Karpas-422 (cell line): ENCODE results near the gene BSPRY. TPM values are rescaled to one million over a fixed set of nuclear protein-coding genes. Genes with fewer than 3 reads are reported as not detected.

Experiments
- DNase-seq: peaks from one replicate; pipeline ENCODE4 v3.0.0-alpha.2; 2015
- H2AFZ ChIP-seq: fragments of 200-600 bp; sonication (generic); 2 replicates; pipeline ENCODE4 v1.6.1; 2014; ENCODE audit warnings: antibody characterized with exemption, low read length, mixed read lengths
- H3K27ac ChIP-seq: fragments of 200-600 bp; sonication (generic); 2 replicates; pipeline ENCODE4 v1.5.1; 2014; ENCODE audit warnings: mild to moderate bottlenecking, low read length, moderate library complexity
- H3K27me3 ChIP-seq: fragments of 200-600 bp; sonication (generic); 2 replicates; pipeline ENCODE4 v1.6.1; 2014; ENCODE audit warnings: low read length, mixed read lengths
- H3K36me3 ChIP-seq: fragments of 200-600 bp; sonication (generic); 2 replicates; pipeline ENCODE4 v1.6.1; 2014; ENCODE audit warnings: low read length, mixed read lengths; ENCODE audit not compliant: insufficient read depth
- H3K4me1 ChIP-seq: fragments of 200-600 bp; sonication (generic); 2 replicates; pipeline ENCODE4 v1.6.1; 2014; ENCODE audit warnings: mild to moderate bottlenecking, low read length, mixed read lengths
- H3K4me2 ChIP-seq: fragments of 200-600 bp; sonication (generic); 2 replicates; pipeline ENCODE4 v1.6.1; 2014; ENCODE audit warnings: low read length, low read depth, mild to moderate bottlenecking; ENCODE audit not compliant: poor library complexity, severe bottlenecking
- H3K4me3 ChIP-seq: fragments of 200-600 bp; sonication (generic); 2 replicates; pipeline ENCODE4 v1.5.1; 2014; ENCODE audit warnings: mild to moderate bottlenecking, antibody characterized with exemption, low read length, mixed read lengths
- H3K79me2 ChIP-seq: fragments of 200-600 bp; sonication (generic); 2 replicates; pipeline ENCODE4 v1.6.1; 2014; ENCODE audit warnings: mild to moderate bottlenecking, low read length, mixed read lengths
- H3K9ac ChIP-seq: fragments of 200-600 bp; sonication (generic); 2 replicates; pipeline ENCODE4 v1.6.0; 2014; ENCODE audit warnings: low read length
- H3K9me2 ChIP-seq: fragments of 200-600 bp; sonication (generic), shearing (Covaris generic); replicated peaks from 2 replicates; pipeline ENCODE4 v1.6.0; 2014; ENCODE audit warnings: mild to moderate bottlenecking, low read length, moderate library complexity; ENCODE audit not compliant: insufficient read depth
- H3K9me3 ChIP-seq: fragments of 300-700, 200-600 bp; sonication (generic); 2 replicates; pipeline ENCODE4 v1.6.1; 2014; ENCODE audit warnings: low read length, mixed read lengths
- H4K20me1 ChIP-seq: fragments of 200-600 bp; sonication (generic); 2 replicates; pipeline ENCODE4 v1.6.1; 2014; ENCODE audit warnings: mild to moderate bottlenecking, antibody characterized with exemption, low read length, low read depth; ENCODE audit not compliant: insufficient read depth
- total RNA-seq: library from RNA; depleted of rRNA; stranded (reverse); fragments of >200 nt; shearing (Covaris generic); gene quantifications from 2 replicates; pipeline ENCODE4 v1.2.3, GENCODE V29; 2014; ENCODE audit warnings: low replicate concordance; rRNA removed

BSPRY gene
- not detected in 2 replicates for total RNA-seq

GRCh38 chr9:113349445-113350094 lies at the start of gene BSPRY:
TSS of gene BSPRY (plus strand) at chr9:113349541. CDS start at chr9:113349580, 39 bp downstream.
- no peaks in the 10 kb centered on the region for H4K20me1 ChIP-seq
- H3K27ac ChIP-seq = no peak within 1 kb of the TSS
- no peak within 1 kb of the TSS for H3K4me3 ChIP-seq
- no peaks in the 10 kb centered on the region for H3K36me3 ChIP-seq
- no peaks in the 10 kb centered on the region for H3K79me2 ChIP-seq
- no peak within 1 kb of the TSS for H2AFZ ChIP-seq
- no peak for DNase-seq
- no peaks in the 10 kb centered on the region for H3K9me3 ChIP-seq
- H3K9ac ChIP-seq = no peak within 1 kb of the TSS
- no peaks in the 10 kb centered on the region for H3K27me3 ChIP-seq
- no peaks in the 10 kb centered on the region for H3K9me2 ChIP-seq
- no peak within 1 kb of the TSS for H3K4me2 ChIP-seq
- H3K4me1 ChIP-seq = peaks cover 8% of the 10 kb centered on the region

GRCh38 chr9:113299800-113300292 lies 49.5 kb upstream of the BSPRY start:
- Histone ChIP-seq H3K4me3 (no peak overlapping the region), H3K9me2 (no peaks in the 10 kb centered on the region), H3K79me2 (no peaks in the 10 kb centered on the region), H4K20me1 (no peaks in the 10 kb centered on the region), H3K9ac (no peak overlapping the region), H2AFZ (no peak overlapping the region), H3K9me3 (no peaks in the 10 kb centered on the region), H3K27me3 (no peaks in the 10 kb centered on the region), H3K4me1 (no peaks in the 10 kb centered on the region), H3K27ac (no peak overlapping the region), H3K36me3 (no peaks in the 10 kb centered on the region), H3K4me2 (no peak overlapping the region)
- no peak for DNase-seq

GRCh38 chr9:113301548-113301947 lies 47.8 kb upstream of the BSPRY start:
- Histone ChIP-seq H3K27me3 (no peaks in the 10 kb centered on the region), H3K4me3 (no peak overlapping the region), H3K79me2 (no peaks in the 10 kb centered on the region), H4K20me1 (no peaks in the 10 kb centered on the region), H3K4me2 (no peak overlapping the region), H3K36me3 (no peaks in the 10 kb centered on the region), H3K9me2 (no peaks in the 10 kb centered on the region), H3K4me1 (no peaks in the 10 kb centered on the region), H3K9ac (no peak overlapping the region), H3K9me3 (no peaks in the 10 kb centered on the region), H3K27ac (no peak overlapping the region), H2AFZ (no peak overlapping the region)
- no peak for DNase-seq

DNA sequence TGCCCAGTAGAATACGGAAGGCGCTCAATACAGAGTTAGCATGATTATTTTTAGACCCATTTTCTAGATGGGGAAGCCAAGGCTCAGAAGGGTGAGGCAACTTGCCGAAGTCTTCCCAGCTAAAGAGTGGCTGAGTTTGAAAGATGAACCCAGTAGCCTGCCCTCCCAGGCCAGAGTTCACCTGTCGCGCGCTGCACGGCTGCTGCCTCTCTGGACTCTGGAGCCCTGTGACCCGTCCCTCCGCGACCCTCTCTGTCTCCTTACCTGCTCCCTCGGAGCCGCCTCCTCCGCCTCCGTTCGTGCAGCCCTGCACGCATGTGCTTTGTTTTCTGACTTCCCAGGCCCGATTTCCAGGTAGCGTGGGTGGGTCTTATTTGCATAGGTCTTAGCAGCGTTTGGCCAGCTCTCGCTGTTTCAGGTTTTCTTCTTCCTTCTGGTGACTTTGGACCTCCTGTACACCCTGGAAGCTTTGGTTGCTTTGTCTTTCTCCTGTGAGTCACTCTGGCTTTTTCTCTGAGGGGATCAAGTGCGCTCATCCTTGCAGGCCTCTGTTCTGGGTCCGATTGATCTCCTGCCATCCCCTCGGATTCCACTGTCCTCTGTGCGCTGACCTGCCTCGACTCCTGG lies 46.4 kb upstream of the BSPRY start, which contains the start of gene RNF183:
TSS of gene RNF183 (minus strand) at position 585 of the 627 bp plus-strand sequence. CDS start 5,192 bp downstream, outside the sequence.
- H4K20me1 ChIP-seq = no peaks in the 10 kb centered on the region
- H3K4me3 ChIP-seq = no peak within 1 kb of the TSS
- no peaks in the 10 kb centered on the region for H3K4me1 ChIP-seq
- H3K9me2 ChIP-seq = no peaks in the 10 kb centered on the region
- no peak for DNase-seq
- no peak within 1 kb of the TSS for H3K27ac ChIP-seq
- H3K9ac ChIP-seq = no peak within 1 kb of the TSS
- no peak within 1 kb of the TSS for H3K4me2 ChIP-seq
- no peaks in the 10 kb centered on the region for H3K36me3 ChIP-seq
- H2AFZ ChIP-seq = no peak within 1 kb of the TSS
- H3K9me3 ChIP-seq = no peaks in the 10 kb centered on the region
- H3K27me3 ChIP-seq = no peaks in the 10 kb centered on the region
- no peaks in the 10 kb centered on the region for H3K79me2 ChIP-seq

GRCh38 chr9:113306566-113306965 lies 42.8 kb upstream of the BSPRY start:
- DNase-seq = no peak

DNA sequence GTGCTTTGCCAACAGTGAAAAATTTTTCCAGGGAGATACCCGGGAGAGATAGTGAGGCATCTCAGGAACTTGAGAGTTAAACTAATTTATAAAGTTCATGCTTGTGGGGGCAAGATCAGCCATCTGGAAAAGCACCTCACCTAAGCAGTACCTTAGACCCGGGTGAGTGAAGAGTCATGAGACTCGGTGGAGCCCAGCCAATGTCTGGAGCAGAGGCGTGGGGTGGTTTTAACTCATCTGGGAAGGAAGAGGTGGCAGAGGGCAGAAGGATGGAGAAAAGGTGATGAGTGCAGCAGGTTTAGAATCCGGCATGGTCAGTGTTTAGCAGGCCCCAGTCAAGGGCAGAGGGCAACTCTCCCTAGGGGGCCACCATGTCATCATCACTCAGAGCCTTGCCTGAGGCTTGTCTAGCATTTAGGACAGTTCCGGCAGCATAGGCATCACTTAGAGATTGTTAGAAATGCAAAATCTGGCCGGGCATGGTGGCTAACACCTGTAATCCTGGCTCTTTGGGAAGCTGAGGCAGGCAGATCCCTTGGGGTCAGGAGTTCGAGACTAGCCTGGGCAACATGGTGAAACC lies 41.9 kb upstream of the BSPRY start:
- Histone ChIP-seq H3K27me3 (no peaks in the 10 kb centered on the region), H3K9me2 (no peaks in the 10 kb centered on the region), H2AFZ (no peak overlapping the region), H3K9ac (no peak overlapping the region), H3K36me3 (no peaks in the 10 kb centered on the region), H3K79me2 (no peaks in the 10 kb centered on the region), H4K20me1 (no peaks in the 10 kb centered on the region), H3K4me1 (no peaks in the 10 kb centered on the region), H3K27ac (no peak overlapping the region), H3K4me2 (no peak overlapping the region), H3K9me3 (no peaks in the 10 kb centered on the region), H3K4me3 (no peak overlapping the region)
- no peak for DNase-seq

More at GRCh38 chr9:113306566-113306965, 42.8 kb upstream of the BSPRY start:
- Histone ChIP-seq H3K36me3 (no peaks in the 10 kb centered on the region), H3K4me3 (no peak overlapping the region), H2AFZ (no peak overlapping the region), H3K27ac (no peak overlapping the region), H3K4me1 (no peaks in the 10 kb centered on the region), H3K4me2 (no peak overlapping the region), H3K9ac (no peak overlapping the region), H3K9me3 (no peaks in the 10 kb centered on the region), H3K9me2 (no peaks in the 10 kb centered on the region), H4K20me1 (no peaks in the 10 kb centered on the region), H3K27me3 (no peaks in the 10 kb centered on the region), H3K79me2 (no peaks in the 10 kb centered on the region)

DNA sequence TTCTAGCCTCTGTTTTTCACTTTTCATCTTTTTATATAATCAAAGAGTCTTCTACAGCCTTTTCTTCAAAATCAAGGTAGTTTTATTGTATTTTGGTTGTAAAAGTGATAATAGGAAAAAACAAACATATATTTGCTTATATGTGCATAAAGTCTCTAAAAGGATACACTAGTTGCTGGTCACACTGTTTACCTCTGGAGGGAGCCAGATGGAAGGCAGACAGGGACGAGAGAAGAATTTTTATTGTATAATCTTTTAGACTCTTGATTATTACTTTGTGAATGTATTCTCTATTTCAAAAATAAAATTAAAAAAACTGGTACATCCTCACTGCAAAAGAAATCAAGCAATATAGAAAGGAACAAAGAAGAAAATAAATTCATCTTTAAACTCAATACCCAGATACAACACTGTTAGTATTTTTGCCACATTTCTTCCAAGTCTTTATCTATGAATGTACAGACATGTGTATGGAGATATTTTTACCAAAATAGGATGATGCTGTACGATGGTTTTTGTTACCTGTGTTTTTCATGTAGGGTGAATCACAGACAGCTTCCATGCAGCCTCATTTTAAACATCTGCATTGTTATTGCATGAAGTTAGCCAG lies 40.0 kb upstream of the BSPRY start:
- Histone ChIP-seq H2AFZ (no peak overlapping the region), H3K36me3 (no peaks in the 10 kb centered on the region), H3K4me2 (no peak overlapping the region), H3K27me3 (no peaks in the 10 kb centered on the region), H3K4me3 (no peak overlapping the region), H3K9me3 (no peaks in the 10 kb centered on the region), H3K27ac (no peak overlapping the region), H3K79me2 (no peaks in the 10 kb centered on the region), H4K20me1 (no peaks in the 10 kb centered on the region), H3K4me1 (no peaks in the 10 kb centered on the region), H3K9me2 (no peaks in the 10 kb centered on the region), H3K9ac (no peak overlapping the region)
- peak; percentile 57 for DNase-seq

- Histone ChIP-seq H3K4me1 (no peaks in the 10 kb centered on the region), H3K9me3 (no peaks in the 10 kb centered on the region), H3K79me2 (no peaks in the 10 kb centered on the region), H3K27me3 (no peaks in the 10 kb centered on the region), H3K4me2 (no peak overlapping the region), H4K20me1 (no peaks in the 10 kb centered on the region), H3K9me2 (no peaks in the 10 kb centered on the region), H3K9ac (no peak overlapping the region), H2AFZ (no peak overlapping the region), H3K36me3 (no peaks in the 10 kb centered on the region), H3K4me3 (no peak overlapping the region), H3K27ac (no peak overlapping the region)
- DNase-seq = no peak
Measured at GRCh38 chr9:113310538-113310937, 38.8 kb upstream of the BSPRY start.
